GDM1 (cell line): ENCODE measurements around the gene GLCE.

Experiments
- DNase-seq: peaks from one replicate; lab custom pipeline; 2025; lab: John Stamatoyannopoulos, UW

The GLCE gene

GRCh38 chr15:69320977-69321554 is 160.6 kb downstream of the GLCE start:
- DNase-seq = no peak
